ENCODE measurements around the gene CACTIN. TPM values are rescaled to one million over a fixed set of nuclear protein-coding genes. Genes with fewer than 3 reads are reported as not detected.

The CACTIN gene
- polyA plus RNA-seq, 1 donor (not counting 4 experiments of a cell fraction or from before 2014, with no cell fraction given), result 10.8 TPM

GRCh38 chr19:3663838-3664237 lies 37.2 kb upstream of the CACTIN start:
- H3K9ac ChIP-seq (ENCODE audit: control insufficient read depth, extremely low read depth, insufficient read depth, low read length), result no peak overlapping the region
- H3K79me2 ChIP-seq (ENCODE audit: control insufficient read depth, insufficient read depth, low read length), result no peaks in the 10 kb centered on the region
- H3K9me3 ChIP-seq (ENCODE audit: control insufficient read depth, low read depth, low read length), result no peaks in the 10 kb centered on the region
- no peak overlapping the region for H2AFZ ChIP-seq (ENCODE audit: control insufficient read depth, low read length)
- DNase-seq (ENCODE audit: low read depth, low spot score) (no peak), FAIRE-seq (no peak)
- no peaks in the 10 kb centered on the region for H3K9me1 ChIP-seq (ENCODE audit: control insufficient read depth, extremely low read depth, insufficient read depth, low read length)
- H3K4me3 ChIP-seq (ENCODE audit: control insufficient read depth in 2 of 3, extremely low read depth in 1 of 3, insufficient read depth in 2 of 3, low read depth in 1 of 3, low read length in 3 of 3), result no peak overlapping the region
- no peak for TF ChIP-seq CTCF (optimal IDR thresholded peaks at IDR 0.05 in 1 of 3, IDR thresholded peaks at IDR 0.05 in 1 of 3, conservative IDR thresholded peaks at IDR 0.05 in 1 of 3; ENCODE audit: extremely low read depth in 1 of 3, insufficient read depth in 2 of 3, low read length in 3 of 3)
- TF ChIP-seq EZH2 (IDR thresholded peaks at IDR 0.05; ENCODE audit: low read length), result no peak
- no peak overlapping the region for H3K27ac ChIP-seq (ENCODE audit: control insufficient read depth, insufficient read depth, low read length)
- dilution Hi-C loops (cut with MboI; ENCODE audit: extremely low pct_ligation_motif_present, low sequenced_read_pairs), result no loop called here
- H3K4me2 ChIP-seq (ENCODE audit: control insufficient read depth, extremely low read depth, insufficient read depth, low read depth, low read length), result no peak overlapping the region
- peaks cover 3% of the 10 kb centered on the region for H3K4me1 ChIP-seq (ENCODE audit: control insufficient read depth, extremely low read depth, insufficient read depth, low read length)
- peaks cover 6% of the 10 kb centered on the region for H4K20me1 ChIP-seq (ENCODE audit: control insufficient read depth, extremely low read depth, insufficient read depth, low read length)
- no peaks in the 10 kb centered on the region for H3K27me3 ChIP-seq (ENCODE audit: control insufficient read depth, extremely low read depth, insufficient read depth, low read length)
- H3K36me3 ChIP-seq (ENCODE audit: control insufficient read depth in 2 of 2, extremely low read depth in 1 of 2, insufficient read depth in 2 of 2, low read length in 2 of 2), result peaks cover 4 to 12% of the 10 kb centered on the region in 2 experiments

- H3K36me3 ChIP-seq (ENCODE audit: control insufficient read depth in 2 of 2, extremely low read depth in 1 of 2, insufficient read depth in 2 of 2, low read length in 2 of 2), result peaks cover 4 to 23% of the 10 kb centered on the region in 2 experiments
- TF ChIP-seq EZH2 (IDR thresholded peaks at IDR 0.05; ENCODE audit: low read length) (no peak), CTCF (optimal IDR thresholded peaks at IDR 0.05 in 1 of 3, IDR thresholded peaks at IDR 0.05 in 1 of 3, conservative IDR thresholded peaks at IDR 0.05 in 1 of 3; ENCODE audit: extremely low read depth in 1 of 3, insufficient read depth in 2 of 3, low read length in 3 of 3) (no peak)
These were observed 35.0 kb upstream of the CACTIN start for GRCh38 chr19:3661284-3662238.

More at GRCh38 chr19:3661284-3662238, 35.0 kb upstream of the CACTIN start:
- H3K9me3 ChIP-seq (ENCODE audit: control insufficient read depth, low read depth, low read length), result no peaks in the 10 kb centered on the region
- no peaks in the 10 kb centered on the region for H3K79me2 ChIP-seq (ENCODE audit: control insufficient read depth, insufficient read depth, low read length)
- no peak overlapping the region for H2AFZ ChIP-seq (ENCODE audit: control insufficient read depth, low read length)
- DNase-seq (ENCODE audit: low read depth, low spot score), result no peak
- no peak for FAIRE-seq
- dilution Hi-C loops (cut with MboI; ENCODE audit: extremely low pct_ligation_motif_present, low sequenced_read_pairs), result no loop called here
- H3K9me1 ChIP-seq (ENCODE audit: control insufficient read depth, extremely low read depth, insufficient read depth, low read length), result no peaks in the 10 kb centered on the region
- no peak overlapping the region for H3K27ac ChIP-seq (ENCODE audit: control insufficient read depth, insufficient read depth, low read length)
- no peak overlapping the region for H3K9ac ChIP-seq (ENCODE audit: control insufficient read depth, extremely low read depth, insufficient read depth, low read length)
- no peak overlapping the region for H3K4me2 ChIP-seq (ENCODE audit: control insufficient read depth, extremely low read depth, insufficient read depth, low read depth, low read length)
- H3K4me3 ChIP-seq (ENCODE audit: control insufficient read depth in 2 of 3, extremely low read depth in 1 of 3, insufficient read depth in 2 of 3, low read depth in 1 of 3, low read length in 3 of 3), result no peak overlapping the region
- H3K4me1 ChIP-seq (ENCODE audit: control insufficient read depth, extremely low read depth, insufficient read depth, low read length), result no peaks in the 10 kb centered on the region
- H3K27me3 ChIP-seq (ENCODE audit: control insufficient read depth, extremely low read depth, insufficient read depth, low read length), result no peaks in the 10 kb centered on the region
- peaks cover 4% of the 10 kb centered on the region for H4K20me1 ChIP-seq (ENCODE audit: control insufficient read depth, extremely low read depth, insufficient read depth, low read length)
